B cell (primary cell): Measurements from ENCODE around the gene CAPNS1. TPM values are rescaled to one million over a fixed set of nuclear protein-coding genes. Genes with fewer than 3 reads are reported as not detected.

Experiments
- ATAC-seq: fragments of 200-7000 bp; cut with Tn5 transposase; one replicate; pipeline ENCODE4 v1.10.0; 2021; ENCODE audit warnings: low read depth, mild to moderate bottlenecking, moderate number of reproducible peaks, moderate library complexity
- CTCF ChIA-PET: fragments of 350-600 bp; sonication (Branson Sonifier 250); formaldehyde crosslinking; loops from one replicate; lab custom pipeline; 2021; ENCODE audit warnings: antibody characterized with exemption, inconsistent platforms; lab: Charles Lee
- POLR2A ChIA-PET: fragments of 350-600 bp; sonication (Branson Sonifier 250); formaldehyde crosslinking; loops from one replicate; lab custom pipeline; 2021; ENCODE audit warnings: antibody characterized with exemption; lab: Charles Lee
- DNase-seq: peaks from one replicate; pipeline ENCODE4 v3.0.0; 2013
- H2AFZ ChIP-seq: 2 replicates; pipeline ENCODE4 v1.6.1; 2012; ENCODE audit warnings: mild to moderate bottlenecking, low read depth, low read length; ENCODE audit not compliant: insufficient read depth, poor library complexity, severe bottlenecking
- H3K27ac ChIP-seq, 2 donors: 1 replicate in 1 of 2; 2 replicates in 1 of 2; pipeline ENCODE4 v1.5.1; 2012 to 2013; ENCODE audit warnings: low read length in 2 of 2, mild to moderate bottlenecking in 2 of 2, moderate library complexity in 1 of 2
- H3K27me3 ChIP-seq, 4 experiments: fragments of 200-600 bp in 1 of 4; sonication (generic) in 1 of 4; replicated peaks in 1 of 4; 1 replicate in 2 of 4; 2 replicates in 2 of 4; pipeline versions ENCODE4 v1.6.1 to v1.7.0; 2013 to 2016; ENCODE audit warnings: low read length in 3 of 4, mild to moderate bottlenecking in 2 of 4, mixed read lengths in 1 of 4, moderate library complexity in 1 of 4; ENCODE audit not compliant: insufficient read depth in 4 of 4, control insufficient read depth in 3 of 4; ENCODE audit errors: control extremely low read depth in 1 of 4
- H3K36me3 ChIP-seq, 2 experiments: replicated peaks in 1 of 2; 1 replicate in 1 of 2; 2 replicates in 1 of 2; pipeline versions ENCODE4 v1.6.1 to v1.7.1; 2013; ENCODE audit warnings: low read length in 1 of 2; ENCODE audit not compliant: insufficient read depth in 2 of 2, control insufficient read depth in 1 of 2; ENCODE audit errors: control extremely low read depth in 1 of 2, extremely low read depth in 1 of 2
- H3K4me1 ChIP-seq, 2 donors: fragments of 200-600 bp in 1 of 2; sonication (generic) in 1 of 2; 1 replicate in 1 of 2; 2 replicates in 1 of 2; pipeline versions ENCODE4 v1.5.1 to v1.6.1; 2013 to 2017; ENCODE audit warnings: low read length in 2 of 2; ENCODE audit not compliant: control insufficient read depth in 2 of 2, insufficient read depth in 2 of 2
- H3K4me2 ChIP-seq: replicated peaks from 2 replicates; pipeline ENCODE3; 2012; ENCODE audit warnings: mild to moderate bottlenecking, low read depth, low read length; ENCODE audit not compliant: poor library complexity, severe bottlenecking
- H3K4me3 ChIP-seq, 5 experiments: fragments of 200-600 bp in 1 of 5; sonication (generic) in 1 of 5; 1 replicate in 3 of 5; 2 replicates in 2 of 5; pipeline versions ENCODE4 v1.5.1 to v1.7.0; 2011 to 2016; ENCODE audit warnings: low read length in 4 of 5, mild to moderate bottlenecking in 4 of 5, low read depth in 2 of 5, control low read depth in 1 of 5, moderate library complexity in 1 of 5; ENCODE audit not compliant: insufficient read depth in 1 of 5; ENCODE audit errors: control extremely low read depth in 1 of 5, extremely low read depth in 1 of 5
- H3K79me2 ChIP-seq: fragments of 200-600 bp; sonication (generic); one replicate; pipeline ENCODE4 v1.6.0; 2016; ENCODE audit warnings: low read length; ENCODE audit not compliant: control insufficient read depth, insufficient read depth
- H3K9ac ChIP-seq: fragments of 200-600 bp; sonication (generic); 2 replicates; pipeline ENCODE4 v1.6.1; 2017; ENCODE audit warnings: mild to moderate bottlenecking, low read length, moderate library complexity
- H3K9me3 ChIP-seq, 3 donors: one replicate each; pipeline versions ENCODE4 v1.6.1 to v1.7.1; 2013; ENCODE audit warnings: low read length in 2 of 3; ENCODE audit not compliant: control insufficient read depth in 2 of 3, insufficient read depth in 1 of 3; ENCODE audit errors: control extremely low read depth in 1 of 3
- H4K20me1 ChIP-seq: 2 replicates; pipeline ENCODE4 v1.6.0; 2012; ENCODE audit warnings: mild to moderate bottlenecking, low read length; ENCODE audit not compliant: insufficient read depth, control insufficient read depth, poor library complexity, severe bottlenecking
- H3K27ac Mint-ChIP-seq: one replicate; pipeline ENCODE4 v1.8.0; 2021; ENCODE audit warnings: mixed read lengths
- H3K27me3 Mint-ChIP-seq: one replicate; pipeline ENCODE4 v1.8.0; 2021; ENCODE audit warnings: mixed read lengths
- H3K4me1 Mint-ChIP-seq: one replicate; pipeline ENCODE4 v1.8.0; 2021; ENCODE audit warnings: mixed read lengths
- H3K4me3 Mint-ChIP-seq: one replicate; pipeline ENCODE4 v1.8.0; 2021; ENCODE audit warnings: mixed read lengths
- H3K9me3 Mint-ChIP-seq: one replicate; pipeline ENCODE4 v1.8.0; 2022; ENCODE audit warnings: mixed read lengths; ENCODE audit not compliant: insufficient read depth
- CTCF ChIP-seq: fragments of 200-600 bp; IDR thresholded peaks from one replicate; pipeline ENCODE4 v1.8.0; 2022; ENCODE audit warnings: antibody characterized with exemption, mild to moderate bottlenecking
- EZH2 ChIP-seq: IDR thresholded peaks from 2 replicates; pipeline ENCODE4 v1.6.1; 2012; ENCODE audit warnings: borderline replicate concordance, low read depth, mild to moderate bottlenecking, moderate library complexity, low read length; ENCODE audit not compliant: insufficient read depth, poor library complexity, severe bottlenecking
- WGBS: methylation state at CpG from one replicate; pipeline ENCODE4 v1.1.5; 2013; ENCODE audit warnings: missing lambda C conversion rate; ENCODE audit not compliant: insufficient coverage; 5-methylcytosine and 5-hydroxymethylcytosine counted together
- intact Hi-C: fragments of 100-400 bp; cut with micrococcal nuclease; formaldehyde crosslinking; loops from one replicate; pipeline ENCODE4 v1.10.0; 2022
- polyA plus RNA-seq: library from polyadenylated mRNA; depleted of rRNA; stranded (reverse); fragments of >200 nt; gene quantifications from 2 replicates; pipeline ENCODE4 v1.2.3, GENCODE V29; 2012
- total RNA-seq, 2 donors: library from RNA; stranded (reverse); fragments of 120-200 nt in 1 of 2; gene quantifications; 1 replicate in 1 of 2; 2 replicates in 1 of 2; pipeline versions ENCODE4 v1.2.3 to v1.2.4, GENCODE V29; 2013 to 2022

Gene CAPNS1
- total and polyA plus RNA-seq, 2 donors (not counting 1 experiment from before 2014, with no cell fraction given): 272 to 294 TPM

- H3K4me1 ChIP-seq: no peaks in the 10 kb centered on the region
- no peaks in the 10 kb centered on the region for H3K9me3 ChIP-seq
- no peak overlapping the region for H3K4me3 ChIP-seq
- no peak overlapping the region for H3K4me2 ChIP-seq
- intact Hi-C loops: no loop called here
- H4K20me1 ChIP-seq: no peaks in the 10 kb centered on the region
- Mint-ChIP-seq H3K9me3 (no peaks in the 10 kb centered on the region), H3K27me3 (no peaks in the 10 kb centered on the region), H3K4me1 (no peaks in the 10 kb centered on the region), H3K27ac (no peak overlapping the region), H3K4me3 (no peak overlapping the region)
- ChIA-PET CTCF (interaction anchor here (1.0 kb wide), 1 partner anchor 37 kb away, joined by 4 read pairs; no protein-coding TSS in a partner anchor), POLR2A (no interaction called here)
- H3K27me3 ChIP-seq: no peaks in the 10 kb centered on the region
- 99% methylated on average over 10 of the region's 13 CpGs for WGBS
- ATAC-seq (no peak), DNase-seq (no peak)
- H3K9ac ChIP-seq: no peak overlapping the region
- H3K36me3 ChIP-seq: no peaks in the 10 kb centered on the region
- H3K27ac ChIP-seq: no peak overlapping the region
- TF ChIP-seq CTCF (no peak), EZH2 (no peak)
- H3K79me2 ChIP-seq: no peaks in the 10 kb centered on the region
- H2AFZ ChIP-seq: no peak overlapping the region
Measured at GRCh38 chr19:36090910-36091695, 48.8 kb upstream of the CAPNS1 start.

- Histone ChIP-seq H3K9me3 (no peaks in the 10 kb centered on the region), H3K9ac (no peak overlapping the region), H3K27me3 (no peaks in the 10 kb centered on the region), H3K79me2 (no peaks in the 10 kb centered on the region), H3K4me2 (no peak overlapping the region), H3K4me3 (no peak overlapping the region), H4K20me1 (no peaks in the 10 kb centered on the region), H3K36me3 (no peaks in the 10 kb centered on the region), H3K27ac (no peak overlapping the region), H3K4me1 (no peaks in the 10 kb centered on the region), H2AFZ (no peak overlapping the region)
- 97% methylated on average over 7 of the region's 7 CpGs for WGBS
- intact Hi-C loops: no loop called here
- Mint-ChIP-seq H3K9me3 (no peaks in the 10 kb centered on the region), H3K4me3 (no peak overlapping the region), H3K4me1 (no peaks in the 10 kb centered on the region), H3K27ac (no peak overlapping the region), H3K27me3 (no peaks in the 10 kb centered on the region)
- ChIA-PET POLR2A (no interaction called here), CTCF (no interaction called here)
- no peak for TF ChIP-seq CTCF
- TF ChIP-seq EZH2: no peak
- no peak for DNase-seq
- ATAC-seq: no peak
Measured at GRCh38 chr19:36092566-36092965, 47.3 kb upstream of the CAPNS1 start.
